CD14-positive monocyte (primary cell): ENCODE results near the gene CCN6. TPM values are rescaled to one million over a fixed set of nuclear protein-coding genes. Genes with fewer than 3 reads are reported as not detected.

Source experiments
- DNase-seq, 3 donors: peaks; one replicate each; pipeline ENCODE4 v3.0.0-alpha.2; 2011 to 2022
- H2AFZ ChIP-seq: 2 replicates; pipeline ENCODE4 v1.6.0; 2012; ENCODE audit warnings: mild to moderate bottlenecking, low read depth, low read length, inconsistent platforms; ENCODE audit not compliant: insufficient read depth, poor library complexity, severe bottlenecking
- H3K27ac ChIP-seq, 2 donors: 1 replicate in 1 of 2; 2 replicates in 1 of 2; pipeline ENCODE4 v1.5.1; 2012 to 2013; ENCODE audit warnings: low read length in 2 of 2, control low read depth in 1 of 2, inconsistent platforms in 1 of 2, low read depth in 1 of 2, mild to moderate bottlenecking in 1 of 2
- H3K27me3 ChIP-seq, 2 donors: one replicate each; pipeline versions ENCODE4 v1.6.0 to v1.6.1; 2011 to 2013; ENCODE audit warnings: low read length in 2 of 2; ENCODE audit not compliant: control insufficient read depth in 2 of 2, insufficient read depth in 2 of 2
- H3K36me3 ChIP-seq, 2 donors: replicated peaks in 1 of 2; 1 replicate in 1 of 2; 2 replicates in 1 of 2; pipeline versions ENCODE4 v1.5.1 to v1.6.1; 2012 to 2013; ENCODE audit warnings: low read length in 2 of 2, control low read depth in 1 of 2, inconsistent platforms in 1 of 2, mild to moderate bottlenecking in 1 of 2; ENCODE audit not compliant: insufficient read depth in 2 of 2, control insufficient read depth in 1 of 2
- H3K4me1 ChIP-seq, 2 donors: 1 replicate in 1 of 2; 2 replicates in 1 of 2; pipeline versions ENCODE4 v1.5.1 to v1.6.1; 2012 to 2013; ENCODE audit warnings: low read length in 2 of 2, control low read depth in 1 of 2, inconsistent platforms in 1 of 2, mild to moderate bottlenecking in 1 of 2, moderate library complexity in 1 of 2; ENCODE audit not compliant: insufficient read depth in 2 of 2, control insufficient read depth in 1 of 2
- H3K4me2 ChIP-seq: replicated peaks from 2 replicates; pipeline ENCODE3; 2012; ENCODE audit warnings: low read length, moderate library complexity, mild to moderate bottlenecking; ENCODE audit not compliant: poor library complexity, severe bottlenecking; ENCODE audit errors: extremely low read depth
- H3K4me3 ChIP-seq, 3 experiments: fragments of 200-600 bp in 1 of 3; sonication (generic) in 1 of 3; replicated peaks in 1 of 3; 1 replicate in 2 of 3; 2 replicates in 1 of 3; pipeline ENCODE4 v1.5.1; 2011 to 2013; ENCODE audit warnings: low read length in 3 of 3, mild to moderate bottlenecking in 3 of 3, control low read depth in 2 of 3, low read depth in 2 of 3, inconsistent platforms in 1 of 3, moderate library complexity in 1 of 3
- H3K79me2 ChIP-seq: 2 replicates; pipeline ENCODE4 v1.6.0; 2012; ENCODE audit warnings: mild to moderate bottlenecking, control low read depth, inconsistent platforms, low read length, moderate library complexity; ENCODE audit not compliant: insufficient read depth
- H3K9ac ChIP-seq: 2 replicates; pipeline ENCODE4 v1.6.0; 2017; ENCODE audit warnings: low read length, mild to moderate bottlenecking; ENCODE audit not compliant: insufficient read depth, poor library complexity, severe bottlenecking
- H3K9me3 ChIP-seq, 2 donors: replicated peaks in 1 of 2; 1 replicate in 1 of 2; 2 replicates in 1 of 2; pipeline versions ENCODE4 v1.5.1 to v1.6.1; 2012 to 2013; ENCODE audit warnings: low read length in 2 of 2, control low read depth in 1 of 2; ENCODE audit not compliant: control insufficient read depth in 1 of 2, insufficient read depth in 1 of 2
- H4K20me1 ChIP-seq: 2 replicates; pipeline ENCODE4 v1.6.0; 2012; ENCODE audit warnings: mild to moderate bottlenecking, low read length, control low read depth, moderate library complexity; ENCODE audit not compliant: insufficient read depth
- H3K27ac Mint-ChIP-seq, 7 donors: one replicate each; pipeline ENCODE4 v1.8.0; 2020; ENCODE audit warnings: mild to moderate bottlenecking in 7 of 7, mixed read lengths in 7 of 7, moderate library complexity in 6 of 7, inconsistent platforms in 2 of 7
- H3K27me3 Mint-ChIP-seq, 3 donors: one replicate each; pipeline ENCODE4 v1.8.0; 2021 to 2022; ENCODE audit warnings: low read depth in 3 of 3, mild to moderate bottlenecking in 3 of 3, mixed read lengths in 3 of 3, moderate library complexity in 3 of 3, inconsistent platforms in 1 of 3
- H3K36me3 Mint-ChIP-seq, 2 donors: one replicate each; pipeline ENCODE4 v1.8.0; 2020; ENCODE audit warnings: mixed read lengths in 2 of 2, inconsistent platforms in 1 of 2, mild to moderate bottlenecking in 1 of 2
- H3K4me1 Mint-ChIP-seq: one replicate; pipeline ENCODE4 v1.8.0; 2020; ENCODE audit warnings: mild to moderate bottlenecking, mixed read lengths
- H3K4me3 Mint-ChIP-seq, 2 donors: one replicate each; pipeline ENCODE4 v1.8.0; 2020; ENCODE audit warnings: mild to moderate bottlenecking in 2 of 2, mixed read lengths in 2 of 2, moderate library complexity in 1 of 2
- H3K9me3 Mint-ChIP-seq, 7 donors: one replicate each; pipeline ENCODE4 v1.8.0; 2020 to 2022; ENCODE audit warnings: mixed read lengths in 7 of 7, mild to moderate bottlenecking in 6 of 7, moderate library complexity in 6 of 7, inconsistent platforms in 2 of 7
- CTCF ChIP-seq: fragments of 200-600 bp; IDR thresholded peaks from one replicate; pipeline ENCODE4 v1.8.0; 2022; ENCODE audit warnings: antibody characterized with exemption, mild to moderate bottlenecking
- WGBS: methylation state at CpG from one replicate; pipeline ENCODE4 v1.1.5; 2013; ENCODE audit warnings: missing lambda C conversion rate; ENCODE audit not compliant: insufficient coverage; 5-methylcytosine and 5-hydroxymethylcytosine counted together
- intact Hi-C, 2 donors: fragments of 100-400 bp; cut with micrococcal nuclease; formaldehyde crosslinking; loops; one replicate each; pipeline versions ENCODE4 v1.15.0 to v1.15.1; 2023
- polyA plus RNA-seq, 3 donors: library from polyadenylated mRNA; depleted of rRNA in 1 of 3; unstranded in 2 of 3; stranded (reverse) in 1 of 3; fragments of 300-500 nt in 2 of 3; fragments of >200 nt in 1 of 3; fragmentation: Illumina TruSeq in 2 of 3; gene quantifications; 1 replicate in 2 of 3; 2 replicates in 1 of 3; pipeline ENCODE4 v1.2.3, GENCODE V29; 2012 to 2021

CCN6 gene
- polyA plus RNA-seq, 3 donors = not detected

DNA sequence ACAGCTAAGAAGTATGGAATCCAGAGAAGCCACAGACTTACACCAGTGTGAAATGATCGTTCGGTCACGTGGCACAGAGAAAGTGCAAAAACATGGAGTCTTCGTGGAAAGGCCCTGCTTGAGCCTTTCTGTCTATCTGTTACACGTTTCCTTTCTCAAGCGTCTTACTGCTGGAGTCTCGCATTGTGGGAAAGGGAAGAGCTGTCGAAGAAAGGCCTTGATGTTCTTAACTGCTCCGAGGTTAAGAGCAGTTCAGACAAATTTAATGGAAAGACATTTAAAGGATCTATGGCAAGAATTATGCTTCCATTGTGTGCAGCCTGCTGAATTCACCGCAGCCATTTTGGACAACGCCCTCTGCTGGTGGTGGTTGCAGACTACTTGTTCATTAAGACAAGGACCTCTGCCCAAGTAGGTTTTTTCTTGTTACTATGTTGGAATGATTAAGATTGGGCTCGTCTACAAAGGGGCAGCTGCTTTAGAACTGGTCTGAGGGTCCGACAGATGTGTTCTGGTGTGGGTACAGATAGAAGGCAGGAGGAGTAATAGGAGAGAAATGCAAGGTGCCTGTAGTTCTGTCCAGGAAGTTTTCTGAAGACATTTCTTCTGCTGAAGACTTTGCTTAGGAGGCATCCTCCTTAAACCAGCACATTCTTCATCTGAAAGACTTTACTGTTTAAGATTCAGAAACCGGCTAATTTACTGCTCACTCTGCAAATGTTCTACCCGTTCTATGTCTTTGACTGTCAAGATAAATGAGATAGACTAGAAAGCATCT, 24.7 kb upstream of the CCN6 start:
- Mint-ChIP-seq H3K4me3 (no peak overlapping the region), H3K9me3 (peaks cover 0 to 5% (median 0%) of the 10 kb centered on the region in 7 donors), H3K27ac (peak overlapping the region in 1 of 7 donors; percentile 82), H3K4me1 (no peaks in the 10 kb centered on the region), H3K36me3 (no peaks in the 10 kb centered on the region), H3K27me3 (peaks cover 0 to 2% (median 2%) of the 10 kb centered on the region in 3 donors)
- Histone ChIP-seq H3K36me3 (no peaks in the 10 kb centered on the region), H3K79me2 (no peaks in the 10 kb centered on the region), H3K4me1 (no peaks in the 10 kb centered on the region), H2AFZ (no peak overlapping the region), H3K9ac (no peak overlapping the region), H4K20me1 (no peaks in the 10 kb centered on the region), H3K27me3 (no peaks in the 10 kb centered on the region), H3K27ac (no peak overlapping the region), H3K4me3 (no peak overlapping the region), H3K4me2 (no peak overlapping the region), H3K9me3 (no peaks in the 10 kb centered on the region)
- TF ChIP-seq CTCF = peak; percentile 83
- WGBS = 79% methylated on average over 13 of the region's 15 CpGs
- intact Hi-C loops = loop anchor here (2.0 to 5.0 kb wide), 2 partner anchors 318 to 322 kb away; no protein-coding TSS in a partner anchor
- DNase-seq = peak; percentile 61 to 73 (median 72)

DNA sequence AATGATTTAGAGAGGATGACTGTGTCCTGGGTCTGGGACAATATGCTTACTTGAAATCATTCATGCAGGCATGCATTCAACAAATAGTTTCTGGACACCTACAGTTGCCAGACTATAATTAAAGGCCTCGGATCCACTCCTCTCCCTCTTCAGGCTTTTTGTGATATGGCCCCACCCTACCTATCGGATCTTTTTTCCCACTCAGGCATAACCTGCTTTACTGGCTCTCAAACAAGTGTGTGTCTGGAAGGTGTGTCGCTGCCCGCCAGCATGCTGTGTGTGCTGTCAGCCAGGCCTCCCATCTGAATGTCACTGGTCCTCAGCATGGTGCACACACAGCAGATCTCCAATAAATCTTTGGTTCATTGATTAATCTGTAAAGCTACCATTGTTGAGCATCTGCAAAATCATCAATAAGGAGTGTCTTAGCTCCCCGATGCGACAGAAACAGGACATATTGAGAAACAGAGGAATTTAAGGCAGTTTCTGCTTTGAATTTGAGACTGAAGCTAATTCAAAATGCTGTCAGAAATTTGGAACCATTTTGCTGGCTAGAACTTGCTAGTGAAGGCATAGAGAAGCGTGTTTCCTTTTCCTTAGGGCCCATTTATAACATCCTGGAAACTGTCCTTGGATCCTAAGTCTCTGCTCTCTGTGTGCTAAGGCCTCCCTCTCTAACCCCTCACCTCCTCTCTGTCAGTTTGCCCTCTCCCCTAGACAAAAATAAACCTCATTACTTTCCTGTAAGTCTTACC, 23.5 kb upstream of the CCN6 start:
- peak overlapping the region in 1 of 7 donors; percentile 75 for H3K27ac Mint-ChIP-seq
- H3K4me2 ChIP-seq = no peak overlapping the region
- no peaks in the 10 kb centered on the region for H3K9me3 Mint-ChIP-seq
- H3K27me3 ChIP-seq = no peaks in the 10 kb centered on the region
- H3K4me3 ChIP-seq = no peak overlapping the region
- intact Hi-C loops = no loop called here
- peaks cover 0 to 2% (median 2%) of the 10 kb centered on the region in 3 donors for H3K27me3 Mint-ChIP-seq
- no peaks in the 10 kb centered on the region for H3K9me3 ChIP-seq
- H3K36me3 Mint-ChIP-seq = no peaks in the 10 kb centered on the region
- H3K36me3 ChIP-seq = no peaks in the 10 kb centered on the region
- H3K27ac ChIP-seq = no peak overlapping the region
- no peaks in the 10 kb centered on the region for H4K20me1 ChIP-seq
- no peak for DNase-seq
- H3K9ac ChIP-seq = no peak overlapping the region
- TF ChIP-seq CTCF = no peak
- H2AFZ ChIP-seq = no peak overlapping the region
- no peaks in the 10 kb centered on the region for H3K4me1 Mint-ChIP-seq
- no peak overlapping the region for H3K4me3 Mint-ChIP-seq
- no peaks in the 10 kb centered on the region for H3K4me1 ChIP-seq
- H3K79me2 ChIP-seq = no peaks in the 10 kb centered on the region
- 100% methylated on average over 3 of the region's 7 CpGs for WGBS
